HG02973 (cell line): ENCODE data around the gene QRFPR.
"Not testable (repeated sequence)": the region's sequence is repeated elsewhere in the genome, so short reads cannot be mapped to it uniquely, and the experiment has no call there.

Experiments
- ATAC-seq: cut with Tn5 transposase; IDR thresholded peaks from one replicate; pipeline ENCODE4 v1.9.1; 2021; ENCODE audit warnings: moderate library complexity; ENCODE audit not compliant: unreplicated experiment

Gene QRFPR

DNA sequence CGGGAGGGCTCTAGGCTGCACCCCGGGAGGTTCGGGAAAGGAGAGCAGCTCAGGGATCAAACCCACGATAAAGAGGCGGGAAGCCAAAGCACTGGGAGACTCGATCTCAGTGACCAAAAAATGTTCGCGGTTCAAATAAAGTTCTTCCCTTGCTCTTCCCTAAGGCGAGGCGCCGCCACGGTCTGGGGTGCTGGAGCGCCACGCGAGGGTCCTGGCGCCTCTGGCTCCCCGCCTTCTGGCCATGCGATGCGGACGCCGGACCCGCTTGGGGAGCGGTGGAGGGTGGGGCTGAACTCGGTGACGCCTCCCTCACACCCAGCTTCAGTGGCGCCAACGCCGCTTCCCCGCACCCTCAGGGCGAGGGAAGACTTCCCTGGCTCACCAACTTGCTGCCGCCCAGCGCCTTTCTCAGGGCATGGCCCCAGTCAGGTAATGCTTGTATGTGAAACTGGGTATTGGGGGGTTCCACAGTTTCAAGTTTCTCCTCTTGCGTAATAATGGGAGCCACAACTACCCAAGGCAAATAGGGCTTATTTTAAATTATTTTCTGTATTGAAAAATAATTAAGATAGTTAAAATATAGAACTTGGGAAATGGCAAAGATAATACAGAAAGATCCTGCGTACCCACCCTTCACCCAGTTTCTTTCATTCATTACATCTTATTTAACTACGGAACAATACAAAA is at the start of gene QRFPR:
QRFPR (minus strand) TSS at position 243 of the 687 bp plus-strand sequence. CDS start 371 bp downstream, outside the sequence.
- no peak for ATAC-seq

DNA sequence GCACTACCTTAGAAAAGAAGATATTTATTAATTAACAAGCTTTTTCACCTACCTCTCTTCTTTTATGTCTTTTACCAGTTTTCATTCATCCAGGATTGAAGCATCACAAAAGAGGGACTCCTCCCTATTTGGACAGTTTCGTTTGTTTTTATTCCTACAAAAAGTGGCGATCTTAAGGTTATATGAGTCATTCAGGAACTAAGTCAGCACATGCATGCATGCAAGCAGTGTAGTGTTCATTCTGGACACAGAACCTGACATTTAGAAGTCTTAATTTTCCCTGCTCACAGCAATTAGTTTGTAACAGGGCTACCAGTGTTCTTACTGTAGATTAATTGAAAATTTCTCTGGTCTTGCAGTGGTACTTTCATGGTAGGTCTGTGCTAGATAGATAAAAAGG is 47.9 kb upstream of the QRFPR start:
- ATAC-seq = no peak

DNA sequence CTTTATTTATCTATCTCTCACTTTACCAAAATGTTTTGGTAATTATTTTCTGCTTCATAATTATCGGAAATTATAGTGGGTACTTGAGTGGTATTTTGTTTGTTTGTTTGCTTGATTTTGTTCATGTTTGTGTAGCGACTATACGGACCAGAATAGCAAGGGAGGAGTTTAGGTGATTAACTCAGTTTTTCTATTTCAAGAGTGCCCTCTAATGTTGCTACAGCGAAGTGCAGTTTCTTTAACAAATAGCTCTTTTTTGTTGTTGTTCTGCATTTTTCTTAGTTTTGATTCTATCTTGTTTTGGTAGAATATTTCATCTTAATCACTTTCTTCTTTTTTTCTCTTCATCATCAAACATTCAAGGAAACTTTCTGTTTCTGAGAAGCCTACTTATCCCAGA is 40.8 kb upstream of the QRFPR start:
- no peak for ATAC-seq

- ATAC-seq = no peak
These were observed 30.4 kb upstream of the QRFPR start for GRCh38 chr4:121411151-121411744.

- ATAC-seq = not testable (repeated sequence)
These were observed 27.7 kb upstream of the QRFPR start for GRCh38 chr4:121408567-121408966.

DNA sequence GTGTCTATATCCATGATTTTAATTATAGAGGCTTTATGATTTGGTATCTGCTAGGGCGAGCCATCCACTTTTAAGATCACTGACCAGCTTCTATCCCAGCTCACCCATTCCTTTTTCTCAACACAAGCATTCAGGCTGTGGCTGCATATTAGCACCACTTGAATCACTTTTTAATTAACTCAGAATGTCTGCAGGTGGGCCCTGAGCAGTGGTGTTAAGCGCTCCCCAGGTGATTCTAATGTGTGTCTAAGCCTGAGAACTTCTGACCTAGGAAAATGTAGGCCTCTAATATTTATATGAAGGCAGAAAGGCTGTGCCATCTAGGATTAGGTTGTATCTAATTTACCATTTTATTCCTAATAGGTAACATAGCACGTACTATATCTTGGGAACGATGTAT is 19.8 kb upstream of the QRFPR start:
- no peak for ATAC-seq

DNA sequence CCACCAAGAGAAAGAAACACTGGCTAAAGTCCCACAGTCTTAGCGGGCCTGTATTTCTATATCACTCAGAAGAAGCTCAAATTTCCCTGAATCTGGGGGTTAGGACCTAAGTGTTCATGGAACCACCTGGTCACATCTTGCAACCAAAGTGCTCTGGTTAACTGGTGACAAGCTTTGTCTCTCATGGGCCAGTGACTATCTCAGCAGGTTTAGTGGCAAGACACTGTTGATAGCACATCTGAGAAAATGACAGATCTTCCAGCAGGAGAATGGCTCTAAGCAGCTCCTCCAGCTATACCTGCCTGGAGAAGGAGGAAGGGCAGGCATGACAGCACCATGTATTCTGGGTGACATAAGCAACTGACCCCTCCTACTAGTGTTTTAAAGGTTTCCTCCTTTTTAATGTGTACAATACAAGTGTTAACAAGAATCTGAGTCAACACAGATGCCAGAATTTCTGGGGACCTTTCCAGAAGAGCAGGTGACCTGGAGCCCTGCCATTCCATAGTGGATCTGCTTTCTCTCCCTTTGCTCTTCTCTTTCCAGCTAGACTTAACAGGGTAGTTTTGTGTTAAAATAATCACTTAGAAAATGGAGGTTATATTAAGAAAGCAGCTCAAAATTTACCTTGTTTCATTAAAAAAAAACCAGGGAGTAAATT is 17.3 kb upstream of the QRFPR start:
- ATAC-seq = no peak

- ATAC-seq = no peak
These were observed 16.6 kb upstream of the QRFPR start for GRCh38 chr4:121397434-121397833.

GRCh38 chr4:121392426-121393086 is 11.7 kb upstream of the QRFPR start:
- no peak for ATAC-seq

DNA sequence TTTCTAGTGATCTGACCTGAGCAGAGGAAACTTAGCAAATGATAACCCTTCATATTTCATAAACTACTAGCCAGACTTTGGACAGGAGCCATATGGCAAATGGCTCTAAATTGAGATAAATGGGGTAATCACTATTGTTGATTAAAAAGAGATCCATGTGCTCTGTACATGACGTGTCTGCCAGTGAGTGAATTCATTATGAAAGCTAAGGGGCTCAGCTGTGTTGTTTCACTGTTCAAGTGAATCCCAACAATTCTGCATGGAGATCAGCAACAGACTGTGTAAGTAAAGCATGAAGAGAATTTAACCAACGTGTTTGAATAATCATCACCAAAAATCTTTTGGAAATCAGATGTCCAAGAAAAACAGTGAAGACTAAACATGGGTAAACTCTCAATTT is 9.5 kb upstream of the QRFPR start:
- no peak for ATAC-seq

- ATAC-seq = no peak
These were observed 1.5 kb downstream of the QRFPR start for GRCh38 chr4:121379276-121379675.

- no peak for ATAC-seq
These were observed 3.7 kb downstream of the QRFPR start for GRCh38 chr4:121377076-121377475.

DNA sequence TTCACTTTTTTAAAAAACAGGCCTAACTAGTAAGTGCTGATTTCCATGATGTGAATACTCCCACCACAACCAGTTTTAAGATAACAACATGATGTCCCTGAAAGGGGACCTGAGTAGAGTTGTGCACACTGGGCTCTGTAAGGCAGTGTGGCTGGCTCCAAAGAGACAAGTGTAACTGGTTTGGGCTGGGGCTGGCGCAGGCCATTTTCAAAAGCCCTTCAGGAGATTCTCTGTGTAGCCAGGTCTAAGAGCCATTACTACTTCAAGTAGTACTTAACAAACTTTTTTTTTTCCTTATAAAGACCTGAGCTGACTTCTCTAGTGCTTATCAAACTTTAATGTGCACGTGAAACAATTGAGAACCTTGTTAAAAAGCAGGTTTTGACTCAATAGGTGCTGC is 4.3 kb downstream of the QRFPR start:
- no peak for ATAC-seq

DNA sequence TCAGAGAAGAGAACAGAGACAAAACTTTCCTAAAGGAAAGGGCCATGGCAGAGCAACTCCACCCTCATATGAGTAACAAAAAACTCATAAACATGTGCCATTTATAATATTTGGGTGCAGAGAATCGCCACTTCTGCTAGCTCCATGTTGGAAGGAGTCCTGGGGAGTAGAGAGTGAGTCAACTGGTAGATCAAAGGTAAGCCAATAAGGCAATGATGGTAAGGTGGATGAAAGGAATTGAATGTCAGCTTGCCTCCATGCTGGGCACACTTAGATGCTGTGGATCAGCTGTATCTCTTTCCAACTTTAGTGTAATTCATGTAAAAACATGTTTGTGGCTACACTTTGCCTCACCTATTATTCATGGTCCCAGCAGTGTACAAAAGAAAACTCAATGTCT is 4.7 kb downstream of the QRFPR start:
- no peak for ATAC-seq

DNA sequence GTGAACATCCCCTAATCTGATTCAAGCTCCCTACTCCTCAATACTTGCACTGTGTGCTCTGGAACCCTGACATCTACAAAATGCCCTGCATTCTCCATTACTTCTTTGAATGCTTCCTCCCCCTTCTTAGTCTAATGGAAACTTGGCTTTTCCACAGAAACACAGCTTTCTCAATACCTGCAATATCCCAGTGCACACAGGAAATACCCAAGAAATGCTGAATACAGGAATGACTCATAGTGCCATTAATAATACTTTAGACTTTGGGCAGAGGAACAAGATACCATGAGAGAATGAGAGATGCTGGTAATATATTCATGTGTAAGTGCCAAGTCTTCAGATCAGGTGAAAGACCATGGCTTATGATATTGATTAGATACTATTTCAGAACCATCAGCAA is 5.6 kb downstream of the QRFPR start:
- ATAC-seq = no peak

- no peak for ATAC-seq
These were observed 7.0 kb downstream of the QRFPR start for GRCh38 chr4:121373841-121374240.

- no peak for ATAC-seq
These were observed 10.0 kb downstream of the QRFPR start for GRCh38 chr4:121370729-121371325.

- no peak for ATAC-seq
These were observed 20.3 kb downstream of the QRFPR start for GRCh38 chr4:121360495-121360894.

- no peak for ATAC-seq
These were observed 22.3 kb downstream of the QRFPR start for GRCh38 chr4:121358473-121358872.

- no peak for ATAC-seq
These were observed 27.6 kb downstream of the QRFPR start for GRCh38 chr4:121353213-121353612.

DNA sequence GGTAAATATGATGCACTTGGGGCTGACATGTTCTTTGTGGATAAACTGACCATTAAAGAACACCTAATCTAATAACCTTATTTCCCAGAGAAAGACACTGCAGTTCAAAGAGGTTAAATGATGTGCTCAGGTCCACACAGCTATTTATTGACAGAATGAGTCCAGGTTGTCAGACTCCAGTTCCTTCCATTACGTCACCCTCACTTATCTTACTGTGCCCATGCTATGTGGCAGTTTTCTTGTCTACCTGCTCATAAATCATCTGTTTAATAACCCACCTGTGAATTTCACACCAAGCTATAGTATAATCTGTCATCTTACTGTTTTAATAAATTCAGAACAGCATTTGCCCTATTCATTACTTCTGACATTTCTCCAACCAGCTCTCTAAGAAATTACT is 36.7 kb downstream of the QRFPR start:
- ATAC-seq = no peak
